B cell (primary cell): ENCODE data around the gene MSI1. TPM values are rescaled to one million over a fixed set of nuclear protein-coding genes. Genes with fewer than 3 reads are reported as not detected.
A peak's percentile ranks its signal among the peaks of the same experiment; 100 is the strongest.

Experiments used
- ATAC-seq: fragments of 200-7000 bp; cut with Tn5 transposase; one replicate; pipeline ENCODE4 v1.10.0; 2021; ENCODE audit warnings: low read depth, mild to moderate bottlenecking, moderate number of reproducible peaks, moderate library complexity
- CTCF ChIA-PET: fragments of 350-600 bp; sonication (Branson Sonifier 250); formaldehyde crosslinking; loops from one replicate; lab custom pipeline; 2021; ENCODE audit warnings: antibody characterized with exemption, inconsistent platforms; lab: Charles Lee
- POLR2A ChIA-PET: fragments of 350-600 bp; sonication (Branson Sonifier 250); formaldehyde crosslinking; loops from one replicate; lab custom pipeline; 2021; ENCODE audit warnings: antibody characterized with exemption; lab: Charles Lee
- DNase-seq: peaks from one replicate; pipeline ENCODE4 v3.0.0; 2013
- H2AFZ ChIP-seq: 2 replicates; pipeline ENCODE4 v1.6.1; 2012; ENCODE audit warnings: mild to moderate bottlenecking, low read depth, low read length; ENCODE audit not compliant: insufficient read depth, poor library complexity, severe bottlenecking
- H3K27ac ChIP-seq, 2 donors: 1 replicate in 1 of 2; 2 replicates in 1 of 2; pipeline ENCODE4 v1.5.1; 2012 to 2013; ENCODE audit warnings: low read length in 2 of 2, mild to moderate bottlenecking in 2 of 2, moderate library complexity in 1 of 2
- H3K27me3 ChIP-seq, 4 experiments: fragments of 200-600 bp in 1 of 4; sonication (generic) in 1 of 4; replicated peaks in 1 of 4; 1 replicate in 2 of 4; 2 replicates in 2 of 4; pipeline versions ENCODE4 v1.6.1 to v1.7.0; 2013 to 2016; ENCODE audit warnings: low read length in 3 of 4, mild to moderate bottlenecking in 2 of 4, mixed read lengths in 1 of 4, moderate library complexity in 1 of 4; ENCODE audit not compliant: insufficient read depth in 4 of 4, control insufficient read depth in 3 of 4; ENCODE audit errors: control extremely low read depth in 1 of 4
- H3K36me3 ChIP-seq, 2 experiments: replicated peaks in 1 of 2; 1 replicate in 1 of 2; 2 replicates in 1 of 2; pipeline versions ENCODE4 v1.6.1 to v1.7.1; 2013; ENCODE audit warnings: low read length in 1 of 2; ENCODE audit not compliant: insufficient read depth in 2 of 2, control insufficient read depth in 1 of 2; ENCODE audit errors: control extremely low read depth in 1 of 2, extremely low read depth in 1 of 2
- H3K4me1 ChIP-seq, 2 donors: fragments of 200-600 bp in 1 of 2; sonication (generic) in 1 of 2; 1 replicate in 1 of 2; 2 replicates in 1 of 2; pipeline versions ENCODE4 v1.5.1 to v1.6.1; 2013 to 2017; ENCODE audit warnings: low read length in 2 of 2; ENCODE audit not compliant: control insufficient read depth in 2 of 2, insufficient read depth in 2 of 2
- H3K4me2 ChIP-seq: replicated peaks from 2 replicates; pipeline ENCODE3; 2012; ENCODE audit warnings: mild to moderate bottlenecking, low read depth, low read length; ENCODE audit not compliant: poor library complexity, severe bottlenecking
- H3K4me3 ChIP-seq, 5 experiments: fragments of 200-600 bp in 1 of 5; sonication (generic) in 1 of 5; 1 replicate in 3 of 5; 2 replicates in 2 of 5; pipeline versions ENCODE4 v1.5.1 to v1.7.0; 2011 to 2016; ENCODE audit warnings: low read length in 4 of 5, mild to moderate bottlenecking in 4 of 5, low read depth in 2 of 5, control low read depth in 1 of 5, moderate library complexity in 1 of 5; ENCODE audit not compliant: insufficient read depth in 1 of 5; ENCODE audit errors: control extremely low read depth in 1 of 5, extremely low read depth in 1 of 5
- H3K79me2 ChIP-seq: fragments of 200-600 bp; sonication (generic); one replicate; pipeline ENCODE4 v1.6.0; 2016; ENCODE audit warnings: low read length; ENCODE audit not compliant: control insufficient read depth, insufficient read depth
- H3K9ac ChIP-seq: fragments of 200-600 bp; sonication (generic); 2 replicates; pipeline ENCODE4 v1.6.1; 2017; ENCODE audit warnings: mild to moderate bottlenecking, low read length, moderate library complexity
- H3K9me3 ChIP-seq, 3 donors: one replicate each; pipeline versions ENCODE4 v1.6.1 to v1.7.1; 2013; ENCODE audit warnings: low read length in 2 of 3; ENCODE audit not compliant: control insufficient read depth in 2 of 3, insufficient read depth in 1 of 3; ENCODE audit errors: control extremely low read depth in 1 of 3
- H4K20me1 ChIP-seq: 2 replicates; pipeline ENCODE4 v1.6.0; 2012; ENCODE audit warnings: mild to moderate bottlenecking, low read length; ENCODE audit not compliant: insufficient read depth, control insufficient read depth, poor library complexity, severe bottlenecking
- H3K27ac Mint-ChIP-seq: one replicate; pipeline ENCODE4 v1.8.0; 2021; ENCODE audit warnings: mixed read lengths
- H3K27me3 Mint-ChIP-seq: one replicate; pipeline ENCODE4 v1.8.0; 2021; ENCODE audit warnings: mixed read lengths
- H3K4me1 Mint-ChIP-seq: one replicate; pipeline ENCODE4 v1.8.0; 2021; ENCODE audit warnings: mixed read lengths
- H3K4me3 Mint-ChIP-seq: one replicate; pipeline ENCODE4 v1.8.0; 2021; ENCODE audit warnings: mixed read lengths
- H3K9me3 Mint-ChIP-seq: one replicate; pipeline ENCODE4 v1.8.0; 2022; ENCODE audit warnings: mixed read lengths; ENCODE audit not compliant: insufficient read depth
- EZH2 ChIP-seq: IDR thresholded peaks from 2 replicates; pipeline ENCODE4 v1.6.1; 2012; ENCODE audit warnings: borderline replicate concordance, low read depth, mild to moderate bottlenecking, moderate library complexity, low read length; ENCODE audit not compliant: insufficient read depth, poor library complexity, severe bottlenecking
- WGBS: methylation state at CpG from one replicate; pipeline ENCODE4 v1.1.5; 2013; ENCODE audit warnings: missing lambda C conversion rate; ENCODE audit not compliant: insufficient coverage; 5-methylcytosine and 5-hydroxymethylcytosine counted together
- intact Hi-C: fragments of 100-400 bp; cut with micrococcal nuclease; formaldehyde crosslinking; loops from one replicate; pipeline ENCODE4 v1.10.0; 2022
- polyA plus RNA-seq: library from polyadenylated mRNA; depleted of rRNA; stranded (reverse); fragments of >200 nt; gene quantifications from 2 replicates; pipeline ENCODE4 v1.2.3, GENCODE V29; 2012
- total RNA-seq, 2 donors: library from RNA; stranded (reverse); fragments of 120-200 nt in 1 of 2; gene quantifications; 1 replicate in 1 of 2; 2 replicates in 1 of 2; pipeline versions ENCODE4 v1.2.3 to v1.2.4, GENCODE V29; 2013 to 2022
- TF ChIP-seq, protein P1 (sequence below): fragments of 200-600 bp; IDR thresholded peaks from one replicate; pipeline ENCODE4 v1.8.0; 2022; ENCODE audit warnings: antibody characterized with exemption, mild to moderate bottlenecking

The MSI1 gene
- total and polyA plus RNA-seq, 2 donors (not counting 1 experiment from before 2014, with no cell fraction given) = not detected

DNA sequence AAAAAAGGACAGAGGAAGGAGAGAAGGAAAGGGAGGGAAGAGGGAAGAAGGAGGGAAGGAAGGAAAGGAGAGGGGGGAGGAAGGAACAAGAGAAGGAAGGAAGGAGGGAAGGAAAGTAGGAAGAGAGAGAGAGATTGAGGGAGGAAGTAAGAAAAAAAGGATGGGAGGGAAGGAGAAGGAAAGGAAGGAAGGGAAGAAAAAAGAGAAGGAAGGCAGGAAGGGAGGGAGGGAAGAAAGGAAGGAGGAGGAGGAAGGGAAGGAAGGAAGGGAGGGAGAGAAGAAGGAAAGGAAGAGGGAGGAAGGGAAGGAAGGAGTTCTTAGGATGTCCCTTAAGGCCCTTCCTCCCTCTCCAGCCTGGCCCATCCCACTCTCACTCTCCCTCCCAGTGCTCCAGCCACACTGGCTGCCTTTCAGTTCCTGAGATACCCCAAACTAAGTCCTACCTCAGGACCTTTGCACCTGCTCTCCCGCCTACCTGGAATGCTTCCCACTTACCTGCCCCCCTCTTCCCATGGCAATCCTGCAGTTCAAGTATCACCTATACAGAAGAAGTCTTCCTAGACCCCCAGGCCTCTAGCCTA is 21.7 kb upstream of the MSI1 start:
- H3K27ac Mint-ChIP-seq = peak overlapping the region; percentile 1

More for the DNA sequence above, 21.7 kb upstream of the MSI1 start:
- intact Hi-C loops = no loop called here
- peaks cover 39% of the 10 kb centered on the region for H3K27me3 Mint-ChIP-seq
- H3K9me3 Mint-ChIP-seq = peaks cover 2% of the 10 kb centered on the region
- Histone ChIP-seq H4K20me1 (no peaks in the 10 kb centered on the region), H3K36me3 (no peaks in the 10 kb centered on the region), H3K9me3 (no peaks in the 10 kb centered on the region), H3K27me3 (peaks cover 0 to 26% (median 2%) of the 10 kb centered on the region in 4 experiments), H2AFZ (no peak overlapping the region), H3K27ac (no peak overlapping the region), H3K9ac (no peak overlapping the region), H3K79me2 (no peaks in the 10 kb centered on the region), H3K4me2 (no peak overlapping the region), H3K4me3 (no peak overlapping the region), H3K4me1 (peaks cover 0 to 5% of the 10 kb centered on the region in 2 donors)
- ATAC-seq = no peak
- no peak for TF ChIP-seq EZH2
- TF ChIP-seq, protein P1, sequence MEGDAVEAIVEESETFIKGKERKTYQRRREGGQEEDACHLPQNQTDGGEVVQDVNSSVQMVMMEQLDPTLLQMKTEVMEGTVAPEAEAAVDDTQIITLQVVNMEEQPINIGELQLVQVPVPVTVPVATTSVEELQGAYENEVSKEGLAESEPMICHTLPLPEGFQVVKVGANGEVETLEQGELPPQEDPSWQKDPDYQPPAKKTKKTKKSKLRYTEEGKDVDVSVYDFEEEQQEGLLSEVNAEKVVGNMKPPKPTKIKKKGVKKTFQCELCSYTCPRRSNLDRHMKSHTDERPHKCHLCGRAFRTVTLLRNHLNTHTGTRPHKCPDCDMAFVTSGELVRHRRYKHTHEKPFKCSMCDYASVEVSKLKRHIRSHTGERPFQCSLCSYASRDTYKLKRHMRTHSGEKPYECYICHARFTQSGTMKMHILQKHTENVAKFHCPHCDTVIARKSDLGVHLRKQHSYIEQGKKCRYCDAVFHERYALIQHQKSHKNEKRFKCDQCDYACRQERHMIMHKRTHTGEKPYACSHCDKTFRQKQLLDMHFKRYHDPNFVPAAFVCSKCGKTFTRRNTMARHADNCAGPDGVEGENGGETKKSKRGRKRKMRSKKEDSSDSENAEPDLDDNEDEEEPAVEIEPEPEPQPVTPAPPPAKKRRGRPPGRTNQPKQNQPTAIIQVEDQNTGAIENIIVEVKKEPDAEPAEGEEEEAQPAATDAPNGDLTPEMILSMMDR = no peak
- no peak for DNase-seq
- no peak overlapping the region for H3K4me3 Mint-ChIP-seq
- ChIA-PET POLR2A (no interaction called here), CTCF (interaction anchor here (1.1 kb wide), 1 partner anchor 39 kb away, joined by 4 read pairs; no protein-coding TSS in a partner anchor)
- 100% methylated on average over 1 of the region's 1 CpG for WGBS
- H3K4me1 Mint-ChIP-seq = no peaks in the 10 kb centered on the region
